ENCODE results near the gene ARRB1.

Gene ARRB1

GRCh38 chr11:75312346-75312745, 39.1 kb downstream of the ARRB1 start:
- TF ChIP-seq FOXP2 (optimal IDR thresholded peaks at IDR 0.05; ENCODE audit: borderline replicate concordance, extremely low read depth, extremely low read length, insufficient read depth) (no peak), POLR2AphosphoS5 (IDR thresholded peaks at IDR 0.05; ENCODE audit: low read depth, low read length) (no peak), SIN3A (IDR thresholded peaks at IDR 0.05; ENCODE audit: borderline replicate concordance, insufficient read depth, low read length) (no peak), REST (IDR thresholded peaks at IDR 0.05; ENCODE audit: insufficient read depth in 1 of 2, low read depth in 2 of 2, low read length in 2 of 2) (no peak), TAF1 (IDR thresholded peaks at IDR 0.05; ENCODE audit: borderline replicate concordance, insufficient read depth, low read length) (no peak)

- TF ChIP-seq TAF1 (IDR thresholded peaks at IDR 0.05; ENCODE audit: borderline replicate concordance, insufficient read depth, low read length) (no peak), FOXP2 (optimal IDR thresholded peaks at IDR 0.05; ENCODE audit: borderline replicate concordance, extremely low read depth, extremely low read length, insufficient read depth) (no peak), REST (IDR thresholded peaks at IDR 0.05; ENCODE audit: insufficient read depth in 1 of 2, low read depth in 2 of 2, low read length in 2 of 2) (no peak), POLR2AphosphoS5 (IDR thresholded peaks at IDR 0.05; ENCODE audit: low read depth, low read length) (no peak)
Observed at GRCh38 chr11:75311858-75312288, 39.6 kb downstream of the ARRB1 start.

GRCh38 chr11:75308986-75309385, 42.5 kb downstream of the ARRB1 start:
- TF ChIP-seq FOXP2 (optimal IDR thresholded peaks at IDR 0.05; ENCODE audit: borderline replicate concordance, extremely low read depth, extremely low read length, insufficient read depth): no peak
- no peak for TF ChIP-seq TAF1 (IDR thresholded peaks at IDR 0.05; ENCODE audit: borderline replicate concordance, insufficient read depth, low read length)
- no peak for TF ChIP-seq SIN3A (IDR thresholded peaks at IDR 0.05; ENCODE audit: borderline replicate concordance, insufficient read depth, low read length)
- TF ChIP-seq REST (IDR thresholded peaks at IDR 0.05; ENCODE audit: insufficient read depth in 1 of 2, low read depth in 2 of 2, low read length in 2 of 2): no peak
- no peak for TF ChIP-seq POLR2AphosphoS5 (IDR thresholded peaks at IDR 0.05; ENCODE audit: low read depth, low read length)

- no peak for TF ChIP-seq REST (IDR thresholded peaks at IDR 0.05; ENCODE audit: insufficient read depth in 1 of 2, low read depth in 2 of 2, low read length in 2 of 2)
- no peak for TF ChIP-seq SIN3A (IDR thresholded peaks at IDR 0.05; ENCODE audit: borderline replicate concordance, insufficient read depth, low read length)
- TF ChIP-seq TAF1 (IDR thresholded peaks at IDR 0.05; ENCODE audit: borderline replicate concordance, insufficient read depth, low read length): no peak
- no peak for TF ChIP-seq FOXP2 (optimal IDR thresholded peaks at IDR 0.05; ENCODE audit: borderline replicate concordance, extremely low read depth, extremely low read length, insufficient read depth)
Observed at GRCh38 chr11:75308116-75308515, 43.3 kb downstream of the ARRB1 start.

GRCh38 chr11:75307058-75307457, 44.4 kb downstream of the ARRB1 start:
- TF ChIP-seq TAF1 (IDR thresholded peaks at IDR 0.05; ENCODE audit: borderline replicate concordance, insufficient read depth, low read length) (no peak), FOXP2 (optimal IDR thresholded peaks at IDR 0.05; ENCODE audit: borderline replicate concordance, extremely low read depth, extremely low read length, insufficient read depth) (no peak), SIN3A (IDR thresholded peaks at IDR 0.05; ENCODE audit: borderline replicate concordance, insufficient read depth, low read length) (no peak), REST (IDR thresholded peaks at IDR 0.05; ENCODE audit: insufficient read depth in 1 of 2, low read depth in 2 of 2, low read length in 2 of 2) (no peak), POLR2AphosphoS5 (IDR thresholded peaks at IDR 0.05; ENCODE audit: low read depth, low read length) (no peak)
